ENCODE results near the gene EXTL2.
"Not testable (repeated sequence)": the region's sequence is repeated elsewhere in the genome, so short reads cannot be mapped to it uniquely, and the experiment has no call there.

EXTL2 gene

GRCh38 chr1:100894603-100895539, at the start of gene EXTL2:
Gene EXTL2 (minus strand): TSS chr1:100894842. CDS start chr1:100888757, 6,085 bp downstream.
- peak within 1 kb of the TSS; percentile 96 for H3K9ac ChIP-seq (ENCODE audit: low read length)
- H3K27me3 ChIP-seq (replicated peaks; ENCODE audit: control insufficient read depth, insufficient read depth, low read length) = no peaks in the 10 kb centered on the region
- peak within 1 kb of the TSS; percentile 96 for H3K4me3 ChIP-seq (ENCODE audit: low read length)
- H3K36me3 ChIP-seq (ENCODE audit: control insufficient read depth, insufficient read depth, low read length, severe bottlenecking) = peaks cover 15% of the 10 kb centered on the region
- peak; percentile 89 for DNase-seq (ENCODE audit: low read depth)
- peaks cover 19% of the 10 kb centered on the region for H3K4me1 ChIP-seq (ENCODE audit: control insufficient read depth, insufficient read depth, low read length)
- H3K9me3 ChIP-seq (ENCODE audit: control insufficient read depth, low read length) = no peaks in the 10 kb centered on the region

- Histone ChIP-seq H3K27me3 (replicated peaks; ENCODE audit: control insufficient read depth, insufficient read depth, low read length) (no peaks in the 10 kb centered on the region), H3K9me3 (ENCODE audit: control insufficient read depth, low read length) (peaks cover 2% of the 10 kb centered on the region), H3K36me3 (ENCODE audit: control insufficient read depth, insufficient read depth, low read length, severe bottlenecking) (peaks cover 24% of the 10 kb centered on the region), H3K4me1 (ENCODE audit: control insufficient read depth, insufficient read depth, low read length) (peaks cover 9% of the 10 kb centered on the region), H3K4me3 (ENCODE audit: low read length) (no peak overlapping the region), H3K9ac (ENCODE audit: low read length) (no peak overlapping the region)
- peak; percentile 18 for DNase-seq (ENCODE audit: low read depth)
These were observed 48.9 kb upstream of the EXTL2 start for GRCh38 chr1:100943533-100943932.

- H3K36me3 ChIP-seq (ENCODE audit: control insufficient read depth, insufficient read depth, low read length, severe bottlenecking) = peaks cover 33% of the 10 kb centered on the region
- H3K27me3 ChIP-seq (replicated peaks; ENCODE audit: control insufficient read depth, insufficient read depth, low read length) = no peaks in the 10 kb centered on the region
- DNase-seq (ENCODE audit: low read depth) = no peak
- no peak overlapping the region for H3K4me3 ChIP-seq (ENCODE audit: low read length)
- H3K4me1 ChIP-seq (ENCODE audit: control insufficient read depth, insufficient read depth, low read length) = peaks cover 9% of the 10 kb centered on the region
- no peak overlapping the region for H3K9ac ChIP-seq (ENCODE audit: low read length)
- H3K9me3 ChIP-seq (ENCODE audit: control insufficient read depth, low read length) = no peaks in the 10 kb centered on the region
These were observed 47.8 kb upstream of the EXTL2 start for GRCh38 chr1:100942304-100943046.

- H3K4me1 ChIP-seq (ENCODE audit: control insufficient read depth, insufficient read depth, low read length) = peaks cover 9% of the 10 kb centered on the region
These were observed 47.1 kb upstream of the EXTL2 start for GRCh38 chr1:100941580-100942216.

GRCh38 chr1:100941098-100941527, 46.5 kb upstream of the EXTL2 start:
- Histone ChIP-seq H3K9me3 (ENCODE audit: control insufficient read depth, low read length) (no peaks in the 10 kb centered on the region), H3K4me3 (ENCODE audit: low read length) (no peak overlapping the region), H3K27me3 (replicated peaks; ENCODE audit: control insufficient read depth, insufficient read depth, low read length) (no peaks in the 10 kb centered on the region), H3K4me1 (ENCODE audit: control insufficient read depth, insufficient read depth, low read length) (peaks cover 9% of the 10 kb centered on the region), H3K36me3 (ENCODE audit: control insufficient read depth, insufficient read depth, low read length, severe bottlenecking) (peaks cover 43% of the 10 kb centered on the region), H3K9ac (ENCODE audit: low read length) (no peak overlapping the region)
- no peak for DNase-seq (ENCODE audit: low read depth)

More at GRCh38 chr1:100941580-100942216, 47.1 kb upstream of the EXTL2 start:
- Histone ChIP-seq H3K36me3 (ENCODE audit: control insufficient read depth, insufficient read depth, low read length, severe bottlenecking) (peaks cover 41% of the 10 kb centered on the region), H3K27me3 (replicated peaks; ENCODE audit: control insufficient read depth, insufficient read depth, low read length) (no peaks in the 10 kb centered on the region), H3K9me3 (ENCODE audit: control insufficient read depth, low read length) (no peaks in the 10 kb centered on the region), H3K9ac (ENCODE audit: low read length) (no peak overlapping the region), H3K4me3 (ENCODE audit: low read length) (no peak overlapping the region)
- no peak for DNase-seq (ENCODE audit: low read depth)

GRCh38 chr1:100936194-100936967, 41.7 kb upstream of the EXTL2 start:
- Histone ChIP-seq H3K36me3 (ENCODE audit: control insufficient read depth, insufficient read depth, low read length, severe bottlenecking) (peaks cover 41% of the 10 kb centered on the region), H3K9me3 (ENCODE audit: control insufficient read depth, low read length) (no peaks in the 10 kb centered on the region), H3K4me1 (ENCODE audit: control insufficient read depth, insufficient read depth, low read length) (no peaks in the 10 kb centered on the region), H3K27me3 (replicated peaks; ENCODE audit: control insufficient read depth, insufficient read depth, low read length) (no peaks in the 10 kb centered on the region), H3K9ac (ENCODE audit: low read length) (no peak overlapping the region), H3K4me3 (ENCODE audit: low read length) (no peak overlapping the region)
- DNase-seq (ENCODE audit: low read depth) = peak; percentile 69

GRCh38 chr1:100933555-100933954, 38.9 kb upstream of the EXTL2 start:
- not testable (repeated sequence) for H3K27me3 ChIP-seq (replicated peaks; ENCODE audit: control insufficient read depth, insufficient read depth, low read length); H3K9me3 ChIP-seq (ENCODE audit: control insufficient read depth, low read length); H3K4me1 ChIP-seq (ENCODE audit: control insufficient read depth, insufficient read depth, low read length); H3K9ac ChIP-seq (ENCODE audit: low read length); DNase-seq (ENCODE audit: low read depth); H3K4me3 ChIP-seq (ENCODE audit: low read length)
- H3K36me3 ChIP-seq (ENCODE audit: control insufficient read depth, insufficient read depth, low read length, severe bottlenecking) = peaks cover 26% of the 10 kb centered on the region

GRCh38 chr1:100931716-100932115, 37.1 kb upstream of the EXTL2 start:
- no peak overlapping the region for H3K9ac ChIP-seq (ENCODE audit: low read length)
- peak; percentile 55 for DNase-seq (ENCODE audit: low read depth)
- peaks cover 11% of the 10 kb centered on the region for H3K36me3 ChIP-seq (ENCODE audit: control insufficient read depth, insufficient read depth, low read length, severe bottlenecking)
- H3K27me3 ChIP-seq (replicated peaks; ENCODE audit: control insufficient read depth, insufficient read depth, low read length) = no peaks in the 10 kb centered on the region
- H3K9me3 ChIP-seq (ENCODE audit: control insufficient read depth, low read length) = no peaks in the 10 kb centered on the region
- no peaks in the 10 kb centered on the region for H3K4me1 ChIP-seq (ENCODE audit: control insufficient read depth, insufficient read depth, low read length)
- no peak overlapping the region for H3K4me3 ChIP-seq (ENCODE audit: low read length)

GRCh38 chr1:100930494-100930893, 35.9 kb upstream of the EXTL2 start:
- no peaks in the 10 kb centered on the region for H3K9me3 ChIP-seq (ENCODE audit: control insufficient read depth, low read length)
- DNase-seq (ENCODE audit: low read depth) = no peak
- no peak overlapping the region for H3K4me3 ChIP-seq (ENCODE audit: low read length)
- no peaks in the 10 kb centered on the region for H3K27me3 ChIP-seq (replicated peaks; ENCODE audit: control insufficient read depth, insufficient read depth, low read length)
- no peak overlapping the region for H3K9ac ChIP-seq (ENCODE audit: low read length)
- no peaks in the 10 kb centered on the region for H3K4me1 ChIP-seq (ENCODE audit: control insufficient read depth, insufficient read depth, low read length)
- H3K36me3 ChIP-seq (ENCODE audit: control insufficient read depth, insufficient read depth, low read length, severe bottlenecking) = peaks cover 21% of the 10 kb centered on the region

- Histone ChIP-seq H3K27me3 (replicated peaks; ENCODE audit: control insufficient read depth, insufficient read depth, low read length) (no peaks in the 10 kb centered on the region), H3K9ac (ENCODE audit: low read length) (no peak overlapping the region), H3K36me3 (ENCODE audit: control insufficient read depth, insufficient read depth, low read length, severe bottlenecking) (peaks cover 28% of the 10 kb centered on the region), H3K9me3 (ENCODE audit: control insufficient read depth, low read length) (no peaks in the 10 kb centered on the region), H3K4me3 (ENCODE audit: low read length) (no peak overlapping the region), H3K4me1 (ENCODE audit: control insufficient read depth, insufficient read depth, low read length) (no peaks in the 10 kb centered on the region)
- no peak for DNase-seq (ENCODE audit: low read depth)
These were observed 33.5 kb upstream of the EXTL2 start for GRCh38 chr1:100928128-100928527.
